Neural cell (in vitro differentiated cells): ENCODE data around the gene MLLT6. TPM values are rescaled to one million over a fixed set of nuclear protein-coding genes. Genes with fewer than 3 reads are reported as not detected.

Experiments
- H2AFZ ChIP-seq: fragments of 200-600, 300-800 bp; sonication (generic), shearing (Covaris generic); 2 replicates; pipeline ENCODE4 v1.6.0; 2014; ENCODE audit warnings: low read depth, mild to moderate bottlenecking, antibody characterized with exemption, low read length, moderate library complexity
- H3F3A ChIP-seq: fragments of 200-600 bp; shearing (Covaris generic); 2 replicates; pipeline ENCODE4 v1.6.1; 2016; ENCODE audit warnings: mild to moderate bottlenecking, moderate library complexity, mixed read lengths, antibody characterized with exemption, low read length; ENCODE audit not compliant: insufficient read depth, poor library complexity, severe bottlenecking
- H3K27ac ChIP-seq: fragments of 200-600, 300-800 bp; sonication (generic), shearing (Covaris generic); 2 replicates; pipeline ENCODE4 v1.5.1; 2014; ENCODE audit warnings: mild to moderate bottlenecking, low read length, moderate library complexity
- H3K27me3 ChIP-seq: fragments of 300-800, 200-600 bp; sonication (generic), shearing (Covaris generic); 2 replicates; pipeline ENCODE4 v1.6.0; 2014; ENCODE audit warnings: mild to moderate bottlenecking, low read depth, low read length, moderate library complexity; ENCODE audit not compliant: insufficient read depth
- H3K36me3 ChIP-seq: fragments of 300-800, 200-600 bp; sonication (generic), shearing (Covaris generic); 2 replicates; pipeline ENCODE4 v1.5.1; 2014; ENCODE audit warnings: mild to moderate bottlenecking, antibody characterized with exemption, low read length, moderate library complexity; ENCODE audit not compliant: insufficient read depth
- H3K4me2 ChIP-seq: fragments of 300-800, 200-600 bp; sonication (generic), shearing (Covaris generic); 2 replicates; pipeline ENCODE4 v1.6.0; 2014; ENCODE audit warnings: mild to moderate bottlenecking, low read length
- H3K4me3 ChIP-seq: fragments of 300-800, 200-600 bp; sonication (generic), shearing (Covaris generic); 2 replicates; pipeline ENCODE4 v1.5.1; 2014; ENCODE audit warnings: mild to moderate bottlenecking, low read length, moderate library complexity
- H3K79me2 ChIP-seq: fragments of 200-600 bp; shearing (Covaris generic); replicated peaks from 2 replicates; pipeline ENCODE4 v1.6.0; 2014; ENCODE audit warnings: mild to moderate bottlenecking, low read length, moderate library complexity; ENCODE audit not compliant: insufficient read depth
- H3K9ac ChIP-seq: fragments of 300-800, 200-600 bp; sonication (generic), shearing (Covaris generic); 2 replicates; pipeline ENCODE4 v1.6.1; 2016; ENCODE audit warnings: mild to moderate bottlenecking, low read length, mixed read lengths
- H3K9me2 ChIP-seq: fragments of 200-600 bp; shearing (Covaris generic); 2 replicates; pipeline ENCODE4 v1.6.1; 2016; ENCODE audit warnings: mild to moderate bottlenecking, low read length, mixed read lengths; ENCODE audit not compliant: insufficient read depth
- H3K9me3 ChIP-seq: fragments of 200-600, 300-800 bp; sonication (generic), shearing (Covaris generic); 2 replicates; pipeline ENCODE4 v1.6.1; 2016; ENCODE audit warnings: mild to moderate bottlenecking, mixed run types, low read length, moderate library complexity, mixed read lengths
- H4K20me1 ChIP-seq: fragments of 200-600 bp; shearing (Covaris generic); 2 replicates; pipeline ENCODE4 v1.6.1; 2016; ENCODE audit warnings: mild to moderate bottlenecking, mixed run types; ENCODE audit not compliant: insufficient read depth
- CTCF ChIP-seq: fragments of 450-650 bp; IDR thresholded peaks from 2 replicates; pipeline ENCODE4 v1.5.1; 2014; ENCODE audit warnings: antibody characterized with exemption, mild to moderate bottlenecking, moderate library complexity; ENCODE audit not compliant: poor library complexity, severe bottlenecking
- EP300 ChIP-seq: fragments of 450-650 bp; conservative IDR thresholded peaks from 2 replicates; pipeline ENCODE4 v1.6.1; 2014; ENCODE audit warnings: antibody characterized with exemption, mild to moderate bottlenecking, moderate library complexity; ENCODE audit not compliant: poor library complexity, severe bottlenecking
- EZH2 ChIP-seq: fragments of 200-600, 300-800 bp; shearing (Covaris generic), sonication (generic); IDR thresholded peaks from 2 replicates; pipeline ENCODE4 v1.6.1; 2014; ENCODE audit warnings: antibody characterized with exemption, low read length, borderline replicate concordance, mild to moderate bottlenecking; ENCODE audit not compliant: insufficient read depth, poor library complexity, severe bottlenecking
- MXI1 ChIP-seq: fragments of 450-650 bp; conservative IDR thresholded peaks from 2 replicates; pipeline ENCODE4 v1.6.1; 2014; ENCODE audit warnings: antibody characterized with exemption, mild to moderate bottlenecking; ENCODE audit not compliant: poor library complexity, severe bottlenecking
- POLR2AphosphoS5 ChIP-seq: IDR thresholded peaks from 2 replicates; pipeline ENCODE4 v1.6.1; 2012
- RAD21 ChIP-seq: fragments of 450-650 bp; conservative IDR thresholded peaks from 2 replicates; pipeline ENCODE4 v1.6.1; 2014; ENCODE audit warnings: antibody characterized with exemption, mild to moderate bottlenecking, moderate library complexity
- REST ChIP-seq: IDR thresholded peaks from 2 replicates; pipeline ENCODE4 v1.6.1; 2012; ENCODE audit warnings: borderline replicate concordance
- SMC3 ChIP-seq: fragments of 450-650 bp; conservative IDR thresholded peaks from 2 replicates; pipeline ENCODE4 v1.6.1; 2014; ENCODE audit warnings: antibody characterized with exemption, mild to moderate bottlenecking, moderate library complexity; ENCODE audit not compliant: poor library complexity
- TAF1 ChIP-seq: IDR thresholded peaks from 2 replicates; pipeline ENCODE4 v1.6.1; 2012; ENCODE audit warnings: low read depth
- polyA plus RNA-seq: library from polyadenylated mRNA; depleted of rRNA; stranded (reverse); fragments of >200 nt; gene quantifications from 2 replicates; pipeline ENCODE4 v1.2.3, GENCODE V29; 2014

Gene MLLT6
- polyA plus RNA-seq, 1 donor from 2014 or later, result 19.7 TPM

GRCh38 chr17:38690386-38690785 is 14.7 kb upstream of the MLLT6 start:
- no peaks in the 10 kb centered on the region for H3K36me3 ChIP-seq

GRCh38 chr17:38691154-38691553 is 13.9 kb upstream of the MLLT6 start:
- no peak overlapping the region for H2AFZ ChIP-seq
- no peak overlapping the region for H3K27ac ChIP-seq
- no peaks in the 10 kb centered on the region for H3K9me3 ChIP-seq
- H3K4me2 ChIP-seq, result no peak overlapping the region
- H3K27me3 ChIP-seq, result no peaks in the 10 kb centered on the region
- no peaks in the 10 kb centered on the region for H3F3A ChIP-seq
- H3K36me3 ChIP-seq, result no peaks in the 10 kb centered on the region
- TF ChIP-seq MXI1, result no peak
- TF ChIP-seq CTCF, result no peak
- no peak for TF ChIP-seq TAF1
- TF ChIP-seq EP300, result no peak
- TF ChIP-seq POLR2AphosphoS5, result no peak
- no peak for TF ChIP-seq REST
- TF ChIP-seq RAD21, result no peak
- TF ChIP-seq SMC3, result no peak
- no peak for TF ChIP-seq EZH2
- no peak overlapping the region for H3K9ac ChIP-seq
- H3K79me2 ChIP-seq, result no peaks in the 10 kb centered on the region
- no peak overlapping the region for H3K4me3 ChIP-seq
- no peaks in the 10 kb centered on the region for H3K9me2 ChIP-seq
- no peaks in the 10 kb centered on the region for H4K20me1 ChIP-seq

More at GRCh38 chr17:38690386-38690785, 14.7 kb upstream of the MLLT6 start:
- Histone ChIP-seq H3F3A (no peaks in the 10 kb centered on the region), H3K27me3 (no peaks in the 10 kb centered on the region), H3K4me2 (no peak overlapping the region), H3K4me3 (no peak overlapping the region), H3K79me2 (no peaks in the 10 kb centered on the region), H3K9me3 (no peaks in the 10 kb centered on the region), H4K20me1 (no peaks in the 10 kb centered on the region), H3K27ac (no peak overlapping the region), H3K9me2 (no peaks in the 10 kb centered on the region), H2AFZ (no peak overlapping the region), H3K9ac (no peak overlapping the region)
- TF ChIP-seq EP300, result no peak
- TF ChIP-seq EZH2, result no peak
- TF ChIP-seq CTCF, result no peak
- TF ChIP-seq RAD21, result no peak
- TF ChIP-seq MXI1, result no peak
